GM12878 (cell line): ENCODE measurements around the gene SPDYC.

Experiments
- MYC ChIP-seq: IDR thresholded peaks from 2 replicates; pipeline ENCODE4 v1.6.1; 2011; ENCODE audit warnings: mild to moderate bottlenecking, low read length, moderate library complexity, inconsistent platforms; ENCODE audit not compliant: insufficient read depth, insufficient replicate concordance, insufficient read length, severe bottlenecking
- NFIC ChIP-seq: IDR thresholded peaks from 2 replicates; pipeline ENCODE4 v1.6.1; 2012; ENCODE audit warnings: low read depth, mild to moderate bottlenecking, inconsistent platforms, low read length, moderate library complexity
- POLR2AphosphoS5 ChIP-seq: IDR thresholded peaks from 2 replicates; pipeline ENCODE4 v1.6.1; 2011; ENCODE audit warnings: mild to moderate bottlenecking, low read length, inconsistent platforms
- RAD21 ChIP-seq: IDR thresholded peaks from 2 replicates; pipeline ENCODE4 v1.6.1; 2011; ENCODE audit warnings: mild to moderate bottlenecking, low read depth, low read length, moderate library complexity; ENCODE audit not compliant: insufficient read depth
- RCOR1 ChIP-seq: conservative IDR thresholded peaks from 2 replicates; pipeline ENCODE4 v1.6.1; 2012; ENCODE audit warnings: low read depth, low read length, improper control_type of control experiment
- SUZ12 ChIP-seq: fragments of 200-600 bp; sonication (generic); IDR thresholded peaks from one replicate; pipeline ENCODE4 v1.6.1; 2018; ENCODE audit warnings: antibody characterized with exemption, mild to moderate bottlenecking; ENCODE audit not compliant: unreplicated experiment
- TCF3 ChIP-seq: IDR thresholded peaks from 2 replicates; pipeline ENCODE4 v1.6.1; 2012; ENCODE audit warnings: low read depth, mild to moderate bottlenecking, low read length, borderline replicate concordance; ENCODE audit not compliant: insufficient read depth
- USF1 ChIP-seq: IDR thresholded peaks from 2 replicates; pipeline ENCODE4 v1.6.1; 2011; ENCODE audit warnings: borderline replicate concordance, low read depth, mild to moderate bottlenecking, moderate library complexity, mixed read lengths, low read length; ENCODE audit not compliant: insufficient read depth; ENCODE audit errors: extremely low read length
- TF ChIP-seq, protein P1 (sequence below): fragments of 450-650 bp; IDR thresholded peaks from 2 replicates; pipeline ENCODE4 v1.6.1; 2017; ENCODE audit warnings: mild to moderate bottlenecking
- TF ChIP-seq, protein P2 (sequence below), 3 experiments: IDR thresholded peaks in 2 of 3; conservative IDR thresholded peaks in 1 of 3; 2 replicates each; pipeline ENCODE4 v1.5.1; 2011; ENCODE audit warnings: low read depth in 3 of 3, low read length in 3 of 3, mild to moderate bottlenecking in 3 of 3, control low read depth in 2 of 3, moderate library complexity in 2 of 3, inconsistent platforms in 1 of 3, mixed read lengths in 1 of 3; ENCODE audit not compliant: control insufficient read depth in 2 of 3, insufficient read depth in 1 of 3; ENCODE audit errors: extremely low read depth in 1 of 3

- no peak for TF ChIP-seq SUZ12
- TF ChIP-seq USF1: no peak
- no peak for TF ChIP-seq MYC
- no peak for TF ChIP-seq TCF3
- TF ChIP-seq POLR2AphosphoS5: no peak
- TF ChIP-seq RAD21: no peak
- TF ChIP-seq, protein P1, sequence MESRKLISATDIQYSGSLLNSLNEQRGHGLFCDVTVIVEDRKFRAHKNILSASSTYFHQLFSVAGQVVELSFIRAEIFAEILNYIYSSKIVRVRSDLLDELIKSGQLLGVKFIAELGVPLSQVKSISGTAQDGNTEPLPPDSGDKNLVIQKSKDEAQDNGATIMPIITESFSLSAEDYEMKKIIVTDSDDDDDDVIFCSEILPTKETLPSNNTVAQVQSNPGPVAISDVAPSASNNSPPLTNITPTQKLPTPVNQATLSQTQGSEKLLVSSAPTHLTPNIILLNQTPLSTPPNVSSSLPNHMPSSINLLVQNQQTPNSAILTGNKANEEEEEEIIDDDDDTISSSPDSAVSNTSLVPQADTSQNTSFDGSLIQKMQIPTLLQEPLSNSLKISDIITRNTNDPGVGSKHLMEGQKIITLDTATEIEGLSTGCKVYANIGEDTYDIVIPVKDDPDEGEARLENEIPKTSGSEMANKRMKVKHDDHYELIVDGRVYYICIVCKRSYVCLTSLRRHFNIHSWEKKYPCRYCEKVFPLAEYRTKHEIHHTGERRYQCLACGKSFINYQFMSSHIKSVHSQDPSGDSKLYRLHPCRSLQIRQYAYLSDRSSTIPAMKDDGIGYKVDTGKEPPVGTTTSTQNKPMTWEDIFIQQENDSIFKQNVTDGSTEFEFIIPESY: no peak
- TF ChIP-seq, protein P2, sequence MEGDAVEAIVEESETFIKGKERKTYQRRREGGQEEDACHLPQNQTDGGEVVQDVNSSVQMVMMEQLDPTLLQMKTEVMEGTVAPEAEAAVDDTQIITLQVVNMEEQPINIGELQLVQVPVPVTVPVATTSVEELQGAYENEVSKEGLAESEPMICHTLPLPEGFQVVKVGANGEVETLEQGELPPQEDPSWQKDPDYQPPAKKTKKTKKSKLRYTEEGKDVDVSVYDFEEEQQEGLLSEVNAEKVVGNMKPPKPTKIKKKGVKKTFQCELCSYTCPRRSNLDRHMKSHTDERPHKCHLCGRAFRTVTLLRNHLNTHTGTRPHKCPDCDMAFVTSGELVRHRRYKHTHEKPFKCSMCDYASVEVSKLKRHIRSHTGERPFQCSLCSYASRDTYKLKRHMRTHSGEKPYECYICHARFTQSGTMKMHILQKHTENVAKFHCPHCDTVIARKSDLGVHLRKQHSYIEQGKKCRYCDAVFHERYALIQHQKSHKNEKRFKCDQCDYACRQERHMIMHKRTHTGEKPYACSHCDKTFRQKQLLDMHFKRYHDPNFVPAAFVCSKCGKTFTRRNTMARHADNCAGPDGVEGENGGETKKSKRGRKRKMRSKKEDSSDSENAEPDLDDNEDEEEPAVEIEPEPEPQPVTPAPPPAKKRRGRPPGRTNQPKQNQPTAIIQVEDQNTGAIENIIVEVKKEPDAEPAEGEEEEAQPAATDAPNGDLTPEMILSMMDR (IDR thresholded peaks at IDR 0.05 in 2 of 3, conservative IDR thresholded peaks at IDR 0.05 in 1 of 3; ENCODE audit: control insufficient read depth in 2 of 3, extremely low read depth in 1 of 3, insufficient read depth in 1 of 3, low read depth in 3 of 3, low read length in 3 of 3): no peak
- no peak for TF ChIP-seq NFIC
- no peak for TF ChIP-seq RCOR1
Observed at GRCh38 chr11:65135633-65136145, 34.3 kb upstream of the SPDYC start.
